Middle frontal gyrus (tissue), 1 donor: ENCODE results near the gene DNAAF1.
"Not testable (repeated sequence)": the region's sequence is repeated elsewhere in the genome, so short reads cannot be mapped to it uniquely, and the experiment has no call there.

Experiments
- DNase-seq: peaks from one replicate; pipeline ENCODE4 v3.0.0-alpha.2; 2015; ENCODE audit warnings: low spot score; ENCODE audit errors: extremely low spot score

The DNAAF1 gene

GRCh38 chr16:84207879-84208278, 62.8 kb downstream of the DNAAF1 start:
- DNase-seq, result no peak

- no peak for DNase-seq
Observed at GRCh38 chr16:84209989-84210388, 64.9 kb downstream of the DNAAF1 start.

GRCh38 chr16:84212154-84212553, 67.0 kb downstream of the DNAAF1 start:
- DNase-seq, result no peak

- DNase-seq, result no peak
Observed at GRCh38 chr16:84212631-84213030, 67.5 kb downstream of the DNAAF1 start.

- no peak for DNase-seq
Observed at GRCh38 chr16:84214451-84215066, 69.5 kb downstream of the DNAAF1 start.

- DNase-seq, result no peak
Observed at GRCh38 chr16:84215531-84215930, 70.4 kb downstream of the DNAAF1 start.

- not testable (repeated sequence) for DNase-seq
Observed at GRCh38 chr16:84216144-84216543, 71.0 kb downstream of the DNAAF1 start.

GRCh38 chr16:84218176-84218823, 73.2 kb downstream of the DNAAF1 start:
- no peak for DNase-seq

- DNase-seq, result no peak
Observed at GRCh38 chr16:84218956-84219355, 73.8 kb downstream of the DNAAF1 start.

- DNase-seq, result no peak
Observed at GRCh38 chr16:84220851-84221250, 75.7 kb downstream of the DNAAF1 start.

GRCh38 chr16:84223456-84223855, 78.3 kb downstream of the DNAAF1 start:
- no peak for DNase-seq

- no peak for DNase-seq
Observed at GRCh38 chr16:84224554-84224953, 79.4 kb downstream of the DNAAF1 start.

- DNase-seq, result no peak
Observed at GRCh38 chr16:84225126-84225525, 80.0 kb downstream of the DNAAF1 start.

GRCh38 chr16:84225571-84225970, 80.5 kb downstream of the DNAAF1 start:
- no peak for DNase-seq

GRCh38 chr16:84226026-84226425, 80.9 kb downstream of the DNAAF1 start:
- DNase-seq, result no peak
